Cardiac atrium fibroblast (primary cell): ENCODE measurements around the gene METTL25B. TPM values are rescaled to one million over a fixed set of nuclear protein-coding genes. Genes with fewer than 3 reads are reported as not detected.

ENCODE experiments used
- total RNA-seq: library from RNA; depleted of rRNA; stranded (reverse); fragments of >200 nt; gene quantifications from 2 replicates; pipeline ENCODE4 v1.2.3, GENCODE V29; 2015

METTL25B gene
- 6.5 and 11.6 TPM in 2 replicates for total RNA-seq

DNA sequence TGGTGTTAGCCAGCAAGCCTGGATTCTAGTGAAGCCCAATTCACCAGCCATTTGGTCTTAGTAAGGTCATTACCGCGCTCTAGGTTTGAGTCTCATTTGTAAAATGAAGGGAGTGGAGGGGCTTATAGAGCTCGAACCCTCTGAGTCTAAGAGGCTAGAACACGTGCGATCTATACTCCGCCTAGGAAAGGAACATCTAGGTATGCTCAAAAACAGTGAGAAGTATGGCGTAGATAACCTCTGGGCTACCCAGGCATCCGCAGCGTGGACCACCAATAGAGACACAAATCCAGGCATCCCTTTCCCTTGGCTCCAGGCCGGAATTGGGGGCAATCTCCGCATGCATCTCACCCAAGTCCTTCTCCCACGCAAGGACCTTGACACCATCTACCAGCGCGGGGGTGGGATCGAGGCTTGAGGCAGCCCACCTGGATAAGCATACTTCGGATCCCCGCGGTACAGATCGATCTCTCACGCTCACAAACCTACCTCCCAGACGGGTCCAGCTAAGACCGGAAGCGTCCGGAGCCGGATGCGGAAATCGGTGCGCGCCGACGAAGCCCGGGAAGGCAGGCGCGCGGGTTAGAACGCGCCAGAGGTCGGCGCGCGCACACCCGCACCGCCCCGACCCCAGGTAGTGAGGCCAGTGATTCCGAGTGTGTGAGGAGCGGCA is at the start of gene METTL25B:
TSS of gene METTL25B (plus strand) at position 544 of the 673 bp plus-strand sequence. CDS start 636 bp downstream, outside the sequence.

DNA sequence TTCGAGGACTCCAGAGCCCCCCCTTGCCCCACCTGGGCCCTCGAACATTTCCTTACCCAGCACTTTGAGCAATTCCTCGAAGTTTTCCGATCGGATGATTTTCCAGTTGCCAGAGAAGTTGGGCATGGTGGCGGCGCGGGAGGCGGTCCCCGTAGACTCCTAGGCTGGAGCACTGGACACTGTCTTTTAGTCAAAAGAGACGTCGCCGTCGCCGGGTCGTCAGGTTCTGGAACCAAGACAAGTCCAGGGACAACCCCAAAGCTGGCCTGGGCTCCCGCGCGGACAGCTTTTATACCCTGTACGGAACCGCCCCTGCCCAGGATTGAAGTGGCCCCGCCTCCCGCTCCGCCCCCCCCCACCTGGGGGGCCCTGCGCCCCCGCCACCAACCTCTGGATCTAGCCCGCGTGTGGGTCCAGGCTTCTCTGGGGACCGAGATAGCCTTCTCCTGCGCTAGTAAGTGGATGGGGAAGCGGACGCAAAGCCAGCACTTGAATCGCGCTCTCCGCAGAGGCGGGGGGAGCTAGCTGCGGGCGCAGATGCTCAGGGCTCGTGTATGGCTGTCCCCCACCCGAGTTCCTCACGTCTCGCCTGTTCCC is 22.9 kb upstream of the METTL25B start, which contains the start of gene CRABP2:
TSS of gene CRABP2 (minus strand) at position 263 of the 597 bp plus-strand sequence. CDS start at position 126, 137 bp downstream.

DNA sequence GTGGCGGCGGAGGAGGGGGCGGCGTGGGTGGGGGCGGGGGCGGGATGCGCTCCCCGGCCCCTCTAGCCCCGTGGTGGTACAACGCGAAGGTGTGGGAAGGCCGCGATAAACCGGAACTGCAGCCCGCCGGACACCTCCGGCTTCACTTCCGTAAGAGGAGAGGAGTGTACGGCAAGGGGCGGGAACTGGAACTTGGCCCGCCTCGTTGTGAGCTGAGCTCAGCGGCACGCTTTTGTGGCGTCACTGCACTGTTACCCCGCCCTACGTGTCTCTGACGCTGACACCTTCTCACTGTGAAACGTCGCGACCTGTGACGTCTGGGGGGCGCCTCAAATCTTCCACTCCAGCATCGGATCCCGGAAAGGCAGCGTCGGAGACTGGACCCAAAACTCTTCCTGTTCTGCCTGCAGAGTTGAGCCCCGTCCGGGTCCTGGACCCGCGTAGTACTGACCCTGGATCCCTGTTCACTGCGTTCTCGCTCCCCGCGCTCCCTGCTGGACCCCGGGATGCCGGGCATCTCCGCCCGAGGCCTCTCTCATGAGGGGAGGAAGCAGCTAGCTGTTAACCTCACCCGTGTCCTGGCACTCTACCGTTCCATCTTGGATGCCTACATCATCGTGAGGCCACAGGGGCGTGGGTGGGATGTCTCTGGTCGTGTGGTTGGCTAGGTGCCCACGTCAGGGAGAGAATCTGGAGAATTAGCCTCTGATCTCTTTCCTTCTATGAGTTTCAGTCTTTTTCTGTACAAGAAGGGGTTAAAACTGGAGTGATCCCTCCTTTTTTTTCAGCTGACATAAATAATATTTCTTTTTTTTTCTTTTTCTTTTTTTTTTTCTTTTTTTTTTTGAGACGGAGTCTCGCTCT is 562 bp downstream of the METTL25B start, which contains the start of gene ISG20L2:
TSS of gene ISG20L2 (minus strand) at position 168 of the 864 bp plus-strand sequence. CDS start 1,114 bp downstream, outside the sequence.

DNA sequence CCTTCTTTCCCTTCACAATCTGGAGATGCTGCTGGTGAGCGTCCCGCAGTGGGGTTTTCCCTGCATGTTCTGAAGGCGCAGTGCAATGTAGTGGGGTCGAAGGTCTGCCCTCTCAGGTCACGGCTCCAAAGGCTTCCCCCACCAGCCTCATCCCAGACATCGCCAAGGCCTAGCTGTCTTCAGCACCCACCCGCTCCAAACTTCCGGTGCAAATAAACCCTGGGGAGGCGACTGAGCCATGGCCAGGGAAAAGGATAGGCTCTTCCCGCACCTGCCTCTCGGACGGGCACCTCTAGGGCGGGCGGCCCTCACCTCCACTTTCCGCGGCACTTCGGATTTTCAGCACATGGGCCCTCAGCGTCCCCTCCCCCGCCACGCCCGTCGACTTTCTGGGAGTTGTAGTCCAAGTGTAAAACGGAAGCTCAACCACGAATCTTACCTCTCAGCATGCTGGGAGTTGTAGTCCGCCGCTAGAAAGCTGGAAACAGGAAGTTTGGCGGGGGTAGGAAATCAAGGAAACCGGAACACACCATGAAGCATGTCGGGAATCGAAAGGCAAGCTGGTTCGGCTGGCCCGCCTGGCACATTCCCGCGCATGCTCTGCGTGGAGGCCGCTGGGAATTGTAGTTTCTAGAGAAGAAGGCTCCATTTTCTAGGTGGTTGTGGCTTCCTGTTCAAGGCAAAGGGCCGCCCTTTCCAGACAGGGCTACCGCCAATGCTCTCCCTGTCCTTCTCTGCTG is 12.6 kb downstream of the METTL25B start, which contains the start of gene MRPL24:
TSS of gene MRPL24 (minus strand) at position 348 of the 740 bp plus-strand sequence. CDS start 2,384 bp downstream, outside the sequence.

DNA sequence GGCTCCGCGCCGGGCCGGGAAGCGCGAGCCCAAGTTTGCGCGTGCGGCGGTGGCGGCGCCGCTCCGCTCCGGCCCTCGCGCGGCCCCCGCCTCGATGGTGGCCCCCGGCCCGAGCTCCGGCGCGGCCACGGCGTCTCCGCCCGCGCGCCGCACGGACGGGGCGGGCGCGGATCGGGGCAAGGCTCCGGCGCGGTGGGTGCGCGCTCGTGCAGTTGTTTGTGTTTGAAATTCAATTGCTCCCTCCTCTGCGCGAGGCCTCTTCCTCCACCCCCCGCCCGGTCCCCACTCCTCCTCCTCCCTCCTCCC is 23.1 kb downstream of the METTL25B start, which contains the start of gene HDGF:
TSS of gene HDGF (minus strand) at position 225 of the 306 bp plus-strand sequence. CDS start 246 bp downstream, outside the sequence.

DNA sequence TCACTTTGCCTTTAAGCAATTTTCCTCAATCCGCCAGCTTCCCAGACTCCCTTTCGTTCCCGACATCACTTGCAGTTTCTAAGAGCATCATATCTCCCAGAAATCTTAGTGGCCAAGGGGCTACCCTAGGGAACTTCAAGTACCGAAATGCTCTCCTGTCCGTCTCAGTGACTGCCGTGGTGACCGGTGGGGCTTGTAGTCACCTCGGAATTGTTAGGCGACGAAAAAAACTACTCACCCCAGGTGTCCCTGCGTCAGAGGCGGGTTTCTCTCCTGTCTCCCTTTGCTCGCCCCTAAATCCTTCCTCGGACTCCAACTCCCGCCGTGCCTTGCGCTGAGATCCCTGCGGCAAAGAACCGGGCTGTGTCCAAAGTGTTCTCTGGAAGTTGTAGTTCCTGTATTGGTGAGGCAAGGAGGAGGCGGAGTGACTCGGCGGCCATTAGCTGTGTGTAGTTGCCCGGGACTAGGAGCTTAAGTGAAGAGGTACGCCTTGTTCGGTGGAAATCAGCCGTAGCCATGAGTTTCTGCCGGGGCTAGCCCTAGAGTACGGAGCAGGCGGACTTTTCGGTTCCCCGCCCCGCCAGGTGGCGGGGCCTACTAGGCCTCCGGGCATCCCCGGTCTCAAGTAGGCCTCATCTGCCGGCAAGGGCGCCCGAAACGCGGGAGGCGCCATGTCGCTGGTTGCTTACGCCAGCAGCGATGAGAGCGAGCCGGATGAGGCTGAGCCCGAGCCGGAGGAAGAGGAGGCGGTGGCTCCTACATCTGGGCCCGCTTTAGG is 39.0 kb downstream of the METTL25B start, which contains the start of gene PRCC:
TSS of gene PRCC (plus strand) at position 435 of the 778 bp plus-strand sequence. CDS start at position 672, 237 bp downstream.

Other genes starting within 250 kb of the METTL25B start
- gene MEF2D, start 227.7 kb upstream of the METTL25B start, total RNA-seq: 20.4 and 26.9 TPM in 2 replicates
- gene IQGAP3, start 155.9 kb upstream of the METTL25B start, total RNA-seq: 4.3 and 5.5 TPM in 2 replicates
- gene TTC24, start 148.7 kb upstream of the METTL25B start, total RNA-seq: not detected in 2 replicates
- gene NAXE, start 136.7 kb upstream of the METTL25B start, total RNA-seq: 50.9 and 61.9 TPM in 2 replicates
- 5.8 and 13.0 TPM in 2 replicates for gene GPATCH4, start 127.0 kb upstream of the METTL25B start, total RNA-seq
- 2.3 TPM in 1 of 2 replicates, not detected in the other for gene HAPLN2, start 109.1 kb upstream of the METTL25B start, total RNA-seq
- gene BCAN, start 86.4 kb upstream of the METTL25B start, total RNA-seq: not detected in 2 replicates
- gene NES, start 51.1 kb upstream of the METTL25B start, total RNA-seq: 27.6 and 30.3 TPM in 2 replicates
- gene CRABP2, start 22.9 kb upstream of the METTL25B start, total RNA-seq: 2.1 and 2.5 TPM in 2 replicates
- 13.7 and 18.0 TPM in 2 replicates for gene ISG20L2, start 297 bp downstream of the METTL25B start, total RNA-seq
- gene MRPL24, start 12.6 kb downstream of the METTL25B start, total RNA-seq: 61.2 and 66.1 TPM in 2 replicates
- gene HDGF, start 23.2 kb downstream of the METTL25B start, total RNA-seq: 134 and 156 TPM in 2 replicates
- 39.7 and 47.3 TPM in 2 replicates for gene PRCC, start 39.1 kb downstream of the METTL25B start, total RNA-seq
- gene SH2D2A, start 88.4 kb downstream of the METTL25B start, total RNA-seq: 0.18 TPM in 1 of 2 replicates, not detected in the other
- gene INSRR, start 130.6 kb downstream of the METTL25B start, total RNA-seq: not detected in 2 replicates
- gene NTRK1, start 132.4 kb downstream of the METTL25B start, total RNA-seq: 0.16 TPM in 1 of 2 replicates, not detected in the other
- 16.7 and 19.3 TPM in 2 replicates for gene PEAR1, start 165.2 kb downstream of the METTL25B start, total RNA-seq
- not detected in 2 replicates for gene LRRC71, start 192.2 kb downstream of the METTL25B start, total RNA-seq